ENCODE measurements around the gene AXL.
"Not testable (repeated sequence)": the region's sequence is repeated elsewhere in the genome, so short reads cannot be mapped to it uniquely, and the experiment has no call there.

The AXL gene

GRCh38 chr19:41206926-41207750 lies 11.9 kb upstream of the AXL start:
- DNase-seq: no peak

- no peak for DNase-seq
These were observed 4.9 kb upstream of the AXL start for GRCh38 chr19:41214161-41214560.

- DNase-seq: no peak
These were observed 1.3 kb upstream of the AXL start for GRCh38 chr19:41217741-41218140.

GRCh38 chr19:41218249-41218614 lies 791 bp upstream of the AXL start:
- DNase-seq: no peak

GRCh38 chr19:41219924-41220567 lies 1.0 kb downstream of the AXL start:
- no peak for DNase-seq

GRCh38 chr19:41220811-41221210 lies 1.8 kb downstream of the AXL start:
- DNase-seq: no peak

GRCh38 chr19:41221514-41222205 lies 2.6 kb downstream of the AXL start:
- no peak for DNase-seq

GRCh38 chr19:41222240-41222639 lies 3.2 kb downstream of the AXL start:
- no peak for DNase-seq

- DNase-seq: no peak
These were observed 4.6 kb downstream of the AXL start for GRCh38 chr19:41223431-41224234.

- no peak for DNase-seq
These were observed 5.6 kb downstream of the AXL start for GRCh38 chr19:41224632-41225031.

- DNase-seq: peak; percentile 40
These were observed 6.4 kb downstream of the AXL start for GRCh38 chr19:41225238-41226052.

GRCh38 chr19:41226053-41226873 lies 7.2 kb downstream of the AXL start:
- DNase-seq: peak; percentile 24

GRCh38 chr19:41226874-41227390 lies 7.9 kb downstream of the AXL start:
- no peak for DNase-seq

GRCh38 chr19:41228486-41228885 lies 9.5 kb downstream of the AXL start:
- no peak for DNase-seq

- not testable (repeated sequence) for DNase-seq
These were observed 10.3 kb downstream of the AXL start for GRCh38 chr19:41229338-41229737.

GRCh38 chr19:41230067-41230857 lies 11.2 kb downstream of the AXL start:
- DNase-seq: no peak

GRCh38 chr19:41232686-41233085 lies 13.7 kb downstream of the AXL start:
- no peak for DNase-seq

- no peak for DNase-seq
These were observed 14.8 kb downstream of the AXL start for GRCh38 chr19:41233748-41234240.

- DNase-seq: no peak
These were observed 15.6 kb downstream of the AXL start for GRCh38 chr19:41234512-41235168.

Measured in activated T-cell treated with anti-CD3 and anti-CD28 coated beads for 4 hours (primary cell).